Stimulated activated CD8-positive, alpha-beta memory T cell treated with anti-CD3 and anti-CD28 coated beads, Interleukin-15, amount 100 ng/mL, for 1 hour (primary cell): Measurements from ENCODE around the gene TRMT2A.

Experiments used
- DNase-seq: peaks from one replicate; pipeline ENCODE4 v3.0.0-alpha.2; 2020; ENCODE audit warnings: low read depth

Gene TRMT2A

DNA sequence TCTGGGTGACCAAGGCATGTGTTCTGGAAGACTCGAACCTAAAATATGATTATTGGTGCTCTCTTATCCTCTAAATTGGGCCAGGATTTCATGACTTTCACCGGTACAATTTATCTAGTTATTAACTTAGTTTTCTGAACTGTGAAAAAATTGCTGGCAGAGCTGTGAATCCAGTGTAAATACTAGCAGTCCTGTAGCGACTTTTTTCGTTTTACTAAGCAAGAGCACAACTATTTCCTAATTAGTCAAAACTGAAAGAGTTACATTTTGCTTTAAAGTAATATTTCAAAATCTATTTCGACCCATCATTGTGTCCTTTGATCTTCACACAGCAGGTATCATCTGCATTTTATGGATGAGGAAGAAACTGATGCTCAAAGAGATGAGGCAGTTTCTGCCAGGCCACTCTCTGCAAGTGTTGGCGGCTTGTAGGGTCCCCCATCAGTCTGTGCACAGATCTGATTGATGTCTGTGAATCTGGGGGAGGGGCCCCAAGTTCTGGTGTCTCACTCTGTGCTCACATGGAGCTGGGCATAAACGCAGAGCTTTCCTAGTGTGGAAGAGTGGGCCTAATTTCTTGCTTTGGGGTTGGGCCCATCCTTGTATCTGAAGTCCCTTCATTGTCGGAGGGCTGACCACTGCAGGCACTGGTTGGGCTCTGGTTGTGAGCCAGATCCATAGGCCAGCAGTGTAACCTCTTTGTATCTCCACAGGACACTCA is 1.4 kb upstream of the TRMT2A start:
- no peak for DNase-seq

DNA sequence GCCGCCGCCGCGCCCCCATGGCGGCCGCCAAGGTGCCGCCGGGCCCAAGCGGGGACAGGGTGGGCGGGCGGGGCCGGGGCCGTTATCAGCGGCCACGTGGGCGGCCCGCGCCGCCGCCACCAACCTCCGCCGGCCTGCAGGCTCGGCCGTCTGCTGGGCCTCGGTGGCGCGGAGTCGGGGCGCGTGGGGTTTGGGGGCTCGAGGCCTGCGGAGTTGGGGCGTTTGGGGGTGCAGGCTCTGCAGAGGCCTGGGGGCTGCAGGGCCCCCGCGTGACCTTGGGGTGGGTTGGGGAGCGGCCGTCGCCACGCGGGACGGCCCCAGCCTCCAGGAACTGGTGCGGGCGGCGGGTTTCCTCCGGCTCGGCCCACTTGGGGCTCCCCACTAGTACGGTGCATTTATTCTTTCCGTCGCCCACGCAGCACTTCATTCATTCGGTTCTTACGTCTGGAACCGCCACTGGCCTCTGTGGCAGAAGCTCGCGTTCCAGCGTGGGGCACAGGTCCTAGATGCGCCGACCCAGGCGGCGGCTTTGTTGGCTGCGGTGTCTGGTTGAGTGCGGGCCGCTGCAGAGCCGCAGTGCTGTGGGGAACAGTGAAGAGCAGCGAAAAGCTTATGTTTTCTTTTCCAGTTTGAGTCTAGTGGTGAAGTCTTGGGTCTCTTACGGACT is 740 bp upstream of the TRMT2A start:
- no peak for DNase-seq

DNA sequence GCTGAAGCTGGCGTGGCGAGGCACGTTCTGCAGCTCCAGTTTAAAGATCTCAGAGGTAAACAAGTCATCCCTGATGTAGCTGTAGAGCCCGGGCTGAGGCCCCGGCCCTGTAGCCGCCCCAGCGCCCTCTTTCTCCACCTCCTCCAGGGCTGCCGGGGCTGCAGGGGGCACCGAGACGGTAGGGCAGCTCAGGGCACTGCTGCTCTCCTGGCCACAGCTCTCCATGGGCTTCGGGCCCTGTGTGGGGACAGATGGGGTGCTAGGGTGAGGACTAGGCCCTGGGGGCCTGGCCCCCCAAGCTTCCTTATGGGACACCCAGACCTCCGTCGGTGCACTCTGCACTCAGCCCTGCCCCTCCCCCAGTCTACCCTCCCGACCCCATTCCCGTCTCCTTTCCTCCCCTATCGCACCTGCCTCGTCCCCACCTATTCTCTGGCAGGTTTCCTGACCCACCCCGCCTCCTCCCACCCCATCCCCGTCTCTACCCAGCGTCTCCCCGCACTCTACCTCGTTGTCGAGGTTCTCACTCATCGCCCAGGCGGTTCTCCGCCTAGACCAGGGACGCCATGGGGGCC is 563 bp downstream of the TRMT2A start:
- DNase-seq = no peak

DNA sequence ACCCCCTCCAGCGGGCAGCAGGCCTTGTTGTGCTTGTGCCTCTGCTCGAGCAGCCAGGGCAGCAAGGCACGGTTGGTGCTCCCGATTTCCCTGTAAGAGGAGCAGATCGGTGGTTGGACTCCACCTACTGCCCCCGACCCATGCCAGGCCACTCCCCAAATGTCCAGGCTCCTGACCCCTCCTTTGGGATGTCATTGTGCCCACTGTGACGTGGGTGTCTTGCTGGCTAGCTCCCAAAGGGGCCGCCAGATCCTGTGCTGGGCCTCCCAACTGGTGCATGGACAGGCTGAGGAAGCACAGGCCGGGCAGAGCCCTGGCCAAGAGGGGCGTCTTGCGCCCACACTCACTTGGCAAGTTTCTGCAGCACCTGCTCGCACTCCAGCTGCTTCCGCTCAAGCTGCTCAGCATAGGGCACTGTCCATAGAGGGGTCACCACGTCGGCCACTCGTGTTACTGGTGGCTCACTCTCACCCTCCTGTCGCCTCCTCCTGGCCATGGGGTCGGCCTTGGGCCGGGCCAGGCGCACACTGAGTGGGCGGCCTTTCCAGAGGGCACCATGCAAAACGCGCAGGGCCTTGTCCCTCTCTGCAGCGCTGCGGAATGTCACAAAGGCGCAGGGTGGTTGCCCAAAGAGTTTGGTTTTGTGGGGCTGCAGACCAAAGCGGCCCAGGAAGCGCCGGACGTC is 1.2 kb downstream of the TRMT2A start, which contains the start of gene RANBP1:
Gene RANBP1 (plus strand): TSS at position 414 of the 685 bp plus-strand sequence. CDS start 81 bp downstream, at position 495.
- DNase-seq = no peak

DNA sequence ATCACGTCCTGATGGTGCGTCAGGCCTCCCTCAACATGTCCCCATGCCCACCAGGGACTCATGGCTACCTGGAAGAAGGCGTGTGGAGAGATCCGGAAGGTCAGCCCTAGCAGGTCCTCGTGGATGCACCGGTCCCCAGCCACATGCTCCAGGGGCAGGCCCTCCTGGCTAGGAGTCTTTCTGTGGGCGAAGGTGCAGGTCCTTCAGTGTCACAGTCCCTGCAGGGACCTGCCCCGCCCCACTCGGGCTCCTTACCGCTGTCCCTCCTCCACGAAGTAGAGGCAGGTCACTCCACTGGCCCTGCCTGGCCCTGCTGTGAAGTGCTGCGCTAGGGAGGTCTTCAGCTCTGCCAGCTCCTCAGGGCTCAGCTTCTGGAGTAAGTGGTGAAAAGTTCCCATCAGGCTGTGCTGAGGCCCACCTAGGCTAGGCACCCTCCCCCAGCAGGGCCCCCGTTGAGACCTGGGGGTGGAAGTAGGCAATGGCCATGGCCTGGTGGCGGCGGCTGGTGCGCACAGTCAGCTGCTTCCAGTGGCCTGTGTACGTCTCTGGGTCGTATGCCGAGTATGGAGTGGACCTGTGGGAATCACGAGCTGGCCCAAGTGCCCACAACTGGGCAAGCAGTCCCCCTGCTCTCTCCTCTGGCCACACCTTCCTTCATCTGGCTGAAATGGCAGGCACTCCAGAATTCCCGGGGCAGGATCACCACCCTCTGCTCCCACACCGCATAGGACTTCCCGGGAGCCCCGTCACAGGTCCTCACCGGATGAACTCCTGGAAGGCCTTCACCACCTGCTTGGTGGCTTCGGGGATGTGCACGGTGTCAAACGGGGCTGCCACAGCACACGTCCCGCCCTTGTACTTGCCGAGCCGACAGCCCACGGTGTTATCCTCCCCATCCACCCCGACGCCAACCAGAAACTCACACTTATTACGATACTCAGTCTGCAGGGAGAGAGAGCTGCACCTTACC is 2.2 kb downstream of the TRMT2A start:
- DNase-seq = no peak

GRCh38 chr22:20113551-20114310 is 3.3 kb downstream of the TRMT2A start:
- DNase-seq = no peak

- no peak for DNase-seq
These were observed 4.2 kb downstream of the TRMT2A start for GRCh38 chr22:20112623-20113511.

- DNase-seq = no peak
These were observed 5.1 kb downstream of the TRMT2A start for GRCh38 chr22:20111689-20112622.

- DNase-seq = no peak
These were observed 5.9 kb downstream of the TRMT2A start for GRCh38 chr22:20111045-20111688.

DNA sequence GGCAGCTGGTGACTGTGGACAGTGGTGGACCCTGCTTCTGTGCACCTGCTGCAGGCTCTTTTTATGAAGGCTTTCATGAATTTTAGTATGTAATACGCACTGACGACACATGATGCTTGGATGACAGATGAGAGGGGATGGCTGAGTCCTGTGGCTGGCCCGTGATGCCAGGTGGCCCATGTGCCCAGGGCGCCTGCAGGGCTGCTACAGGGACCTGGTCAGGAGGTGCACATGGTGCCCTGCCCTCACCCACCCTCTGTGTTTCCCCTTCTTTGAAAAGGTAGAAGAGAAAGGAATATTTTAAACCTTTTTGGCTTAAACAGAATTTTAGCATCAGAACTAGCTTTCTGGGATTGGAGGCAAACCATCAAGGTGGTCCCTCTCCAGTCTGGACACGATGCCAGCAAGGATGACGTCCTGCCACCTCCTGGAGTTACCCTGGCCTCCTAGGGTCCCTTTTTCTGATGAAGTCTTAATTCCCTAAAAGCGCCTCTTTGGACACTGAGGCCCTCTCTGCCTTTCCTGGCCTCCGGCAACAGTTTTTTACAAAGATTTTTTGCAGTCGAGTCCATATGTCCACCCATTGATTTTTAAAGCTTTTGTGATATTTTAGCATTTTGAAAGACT is 6.6 kb downstream of the TRMT2A start:
- DNase-seq = no peak

DNA sequence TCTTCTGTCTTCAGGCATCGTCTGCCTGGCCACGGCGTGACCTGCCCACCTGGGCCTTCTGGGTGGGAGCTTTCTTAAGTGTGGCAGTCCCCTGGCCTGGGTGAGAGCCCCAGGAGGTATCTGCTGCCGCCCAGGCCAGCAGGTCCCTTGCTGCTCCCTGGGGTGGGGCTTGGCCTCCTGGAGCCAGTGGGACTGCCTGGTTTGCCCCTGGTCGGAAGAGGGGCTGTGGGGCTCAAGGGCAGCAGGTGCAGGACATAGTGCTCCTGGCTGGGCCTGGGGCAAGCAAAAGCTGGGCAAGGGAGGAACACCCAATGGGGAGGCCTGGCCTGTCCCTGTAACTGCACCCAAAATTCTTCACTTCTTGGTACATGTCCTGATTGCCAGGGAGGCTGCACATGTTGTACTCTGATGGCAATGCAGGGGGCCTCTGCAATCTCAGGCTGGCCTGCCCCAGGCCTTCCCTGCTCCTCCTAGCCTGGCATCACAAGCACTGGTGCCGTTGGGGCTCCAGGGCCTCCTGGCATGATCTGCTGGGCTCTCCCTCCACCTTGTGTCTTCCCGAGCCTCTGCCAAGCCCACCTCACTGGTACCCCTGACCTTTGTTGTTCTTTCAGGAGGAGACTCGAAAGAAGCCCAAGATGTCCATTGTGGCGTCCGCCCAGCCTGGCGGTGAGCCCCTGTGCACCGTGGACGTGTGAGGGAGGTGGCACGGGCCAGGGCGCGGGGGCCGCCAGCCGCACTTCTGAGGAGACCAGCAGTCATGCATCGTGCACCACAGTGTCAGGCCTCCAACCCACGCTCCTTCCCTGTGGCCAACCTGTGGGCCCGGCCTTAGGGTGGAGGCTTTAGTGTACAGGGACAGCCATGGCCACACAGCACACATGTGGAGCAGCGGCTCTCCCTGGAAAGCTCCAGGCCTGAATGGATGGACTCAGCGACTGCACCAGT is 7.3 kb downstream of the TRMT2A start:
- no peak for DNase-seq

DNA sequence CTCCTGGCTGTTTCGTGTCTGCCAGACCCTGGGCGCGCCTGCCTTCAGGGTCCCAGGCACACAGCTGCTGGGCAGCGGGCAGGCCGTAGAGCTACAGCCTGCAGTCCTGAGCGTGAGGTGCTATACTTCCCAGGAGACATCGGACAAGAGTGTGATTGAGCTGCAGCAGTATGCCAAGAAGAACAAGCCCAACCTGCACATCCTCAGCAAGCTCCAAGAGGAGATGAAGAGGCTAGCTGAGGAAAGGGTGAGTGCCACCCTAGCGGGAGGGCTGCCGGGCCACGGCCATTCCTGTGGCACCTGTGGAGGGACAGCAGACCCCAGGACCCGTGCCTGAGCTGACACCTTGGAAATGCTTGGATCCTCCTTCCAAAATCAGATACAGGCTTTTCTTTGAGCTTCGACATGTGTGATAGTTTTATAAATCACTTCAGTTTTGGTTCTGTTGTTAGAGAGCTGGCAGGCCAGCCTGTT is 8.2 kb downstream of the TRMT2A start:
- DNase-seq = no peak

GRCh38 chr22:20107951-20108756 is 8.9 kb downstream of the TRMT2A start:
- DNase-seq = no peak

DNA sequence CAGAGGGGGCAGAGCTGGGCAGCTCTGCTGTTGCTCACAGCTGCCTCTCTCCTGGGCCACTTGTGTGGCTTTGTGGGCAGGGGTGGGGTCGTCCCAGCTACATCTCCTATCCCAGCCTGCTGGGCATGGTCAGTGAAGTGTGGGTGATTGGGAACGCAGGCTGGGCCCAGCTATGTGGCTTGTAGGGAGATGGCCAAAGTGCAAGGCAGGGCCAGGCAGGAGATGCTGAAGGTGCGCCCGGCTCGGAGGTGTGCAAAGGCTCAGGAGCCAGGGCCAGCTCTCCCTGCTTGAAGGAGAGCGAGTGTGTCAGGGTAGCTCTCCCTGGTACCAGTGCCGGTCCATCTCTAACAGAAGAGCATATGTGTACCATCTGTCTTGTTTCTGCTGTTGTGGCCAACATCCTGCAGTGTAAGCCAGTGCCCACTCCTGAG is 9.5 kb downstream of the TRMT2A start:
- no peak for DNase-seq

DNA sequence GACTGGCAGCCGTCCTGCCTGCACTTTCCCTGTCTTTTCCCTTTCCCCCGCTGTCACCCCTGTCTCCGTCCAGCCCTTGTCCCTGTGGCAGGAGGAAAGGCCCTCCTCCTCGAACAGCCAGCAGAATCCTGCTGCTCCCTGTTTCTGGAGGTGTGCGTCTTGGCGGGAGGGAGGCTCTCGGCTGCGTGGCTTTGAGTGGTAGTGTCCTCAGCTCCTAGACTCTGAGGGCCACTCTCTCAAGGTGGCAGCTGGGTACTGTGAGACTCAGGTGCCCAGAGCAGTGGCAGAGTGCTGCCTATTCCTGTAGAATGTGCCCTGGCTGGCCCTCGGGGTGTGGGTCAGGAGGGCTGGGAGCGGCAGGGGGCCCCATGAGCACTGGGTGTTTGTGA is 10.2 kb downstream of the TRMT2A start:
- no peak for DNase-seq
